ENCODE results near the gene CYP4F22.
"Not testable (repeated sequence)": the region's sequence is repeated elsewhere in the genome, so short reads cannot be mapped to it uniquely, and the experiment has no call there.

The CYP4F22 gene

DNA sequence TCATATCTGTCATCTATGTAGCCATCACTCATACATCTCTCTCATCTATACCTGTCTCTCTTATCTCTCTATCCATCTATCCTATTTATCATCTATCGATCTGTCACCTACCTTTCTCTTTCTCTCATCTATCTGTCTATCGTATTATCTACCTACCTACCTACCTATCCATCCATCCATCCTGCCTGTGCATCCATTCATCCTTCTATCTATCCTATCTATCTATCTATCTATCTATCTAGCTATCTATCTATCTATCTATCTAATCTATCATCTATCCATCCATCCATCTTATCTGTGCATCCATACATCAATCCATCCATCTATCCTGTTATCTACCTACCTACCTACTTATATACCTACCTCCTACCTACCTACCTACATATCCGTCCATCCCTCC, 62.1 kb downstream of the CYP4F22 start:
- no peak for DNase-seq (ENCODE audit: low read depth in 2 of 2)

DNA sequence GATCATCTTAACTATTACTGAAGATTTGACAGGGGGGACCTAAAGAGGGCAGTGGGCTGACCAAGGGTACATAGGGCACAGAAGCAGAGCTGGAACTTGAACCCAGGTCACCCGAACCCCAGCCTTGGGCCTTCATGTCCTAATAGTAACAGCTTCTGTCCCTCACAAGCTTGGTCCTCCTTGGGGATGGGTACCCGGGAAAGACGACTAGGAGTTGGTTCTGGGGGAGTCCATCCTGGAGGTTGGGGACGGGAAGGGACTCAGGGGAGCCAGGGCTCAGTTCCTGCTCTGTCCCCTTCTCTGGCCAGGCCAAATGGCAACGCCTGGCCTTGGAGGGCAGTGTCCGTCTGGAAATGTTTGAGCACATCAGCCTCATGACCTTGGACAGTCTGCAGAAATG, 67.1 kb downstream of the CYP4F22 start:
- DNase-seq (ENCODE audit: low read depth in 2 of 2), result no peak

DNA sequence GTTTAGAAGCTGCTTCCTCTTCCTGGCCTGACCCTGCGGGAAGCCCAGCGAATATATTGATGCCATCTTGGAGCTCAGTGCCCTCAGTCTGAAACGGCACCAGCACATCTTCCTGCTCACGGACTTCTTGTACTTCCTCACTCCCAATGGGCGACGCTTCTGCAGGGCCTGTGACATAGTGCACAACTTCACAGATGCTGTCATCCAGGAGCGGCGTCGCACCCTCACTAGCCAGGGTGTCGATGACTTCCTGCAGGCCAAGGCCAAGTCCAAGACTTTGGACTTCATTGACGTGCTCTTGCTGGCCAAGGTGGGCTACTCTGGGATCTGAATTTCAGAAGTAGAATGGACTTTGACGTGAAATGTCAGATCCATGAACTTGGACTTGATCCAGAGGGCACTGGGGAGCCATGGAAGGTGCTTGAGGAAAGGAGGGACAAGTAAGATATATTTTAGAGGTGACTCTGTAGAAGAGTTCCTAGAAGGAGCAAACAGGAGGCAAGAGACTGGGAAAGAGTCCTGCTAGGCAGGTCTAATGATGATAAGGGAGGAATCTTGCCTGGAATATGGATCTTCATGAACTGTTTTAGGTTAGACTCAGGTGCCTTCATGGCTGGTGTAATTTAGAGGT, 68.3 kb downstream of the CYP4F22 start:
- DNase-seq (ENCODE audit: low read depth in 2 of 2), result no peak

DNA sequence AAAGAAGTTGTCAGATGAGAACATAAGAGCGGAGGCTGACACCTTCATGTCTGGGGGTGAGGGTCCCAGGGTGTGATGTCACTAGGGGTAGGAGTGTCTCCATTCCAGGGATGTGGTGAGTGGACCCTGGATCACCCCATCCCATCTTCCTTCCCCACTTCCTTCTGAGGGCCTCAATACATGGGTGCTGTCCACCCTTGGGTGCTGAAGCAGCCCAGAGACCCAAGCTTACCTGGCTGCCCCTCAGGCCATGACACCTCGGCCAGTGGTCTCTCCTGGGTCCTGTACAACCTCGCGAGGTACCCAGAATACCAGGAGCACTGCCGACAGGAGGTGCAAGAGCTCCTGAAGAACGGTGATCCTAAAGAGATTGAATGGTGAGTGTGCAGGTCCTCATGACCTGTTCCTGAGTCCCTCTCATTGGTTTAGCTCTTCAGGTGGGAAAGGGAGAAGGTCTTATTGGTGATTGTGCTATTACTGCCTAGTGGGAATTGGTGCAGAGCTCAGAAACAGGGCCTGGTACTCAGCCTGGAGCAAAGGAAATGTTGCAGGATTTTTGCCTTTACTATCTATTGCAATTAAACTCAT, 69.0 kb downstream of the CYP4F22 start:
- DNase-seq (ENCODE audit: low read depth in 2 of 2), result no peak

DNA sequence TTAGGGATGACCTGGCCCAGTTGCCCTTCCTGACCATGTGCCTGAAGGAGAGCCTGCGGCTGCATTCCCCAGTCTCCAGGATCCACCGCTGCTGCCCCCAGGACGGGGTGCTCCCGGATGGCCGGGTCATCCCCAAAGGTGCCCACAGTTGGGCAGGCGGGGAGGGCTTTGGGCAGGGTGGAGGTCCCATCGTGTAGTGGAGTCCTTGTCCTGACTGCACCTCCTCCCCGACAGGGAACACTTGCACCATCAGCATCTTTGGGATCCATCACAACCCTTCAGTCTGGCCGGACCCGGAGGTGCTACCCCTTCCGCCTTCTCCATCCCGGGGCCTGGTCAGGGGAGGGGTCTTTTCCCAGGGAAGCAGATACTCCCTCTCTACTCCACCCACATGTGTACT, 75.0 kb downstream of the CYP4F22 start:
- DNase-seq (ENCODE audit: low read depth in 2 of 2), result no peak

DNA sequence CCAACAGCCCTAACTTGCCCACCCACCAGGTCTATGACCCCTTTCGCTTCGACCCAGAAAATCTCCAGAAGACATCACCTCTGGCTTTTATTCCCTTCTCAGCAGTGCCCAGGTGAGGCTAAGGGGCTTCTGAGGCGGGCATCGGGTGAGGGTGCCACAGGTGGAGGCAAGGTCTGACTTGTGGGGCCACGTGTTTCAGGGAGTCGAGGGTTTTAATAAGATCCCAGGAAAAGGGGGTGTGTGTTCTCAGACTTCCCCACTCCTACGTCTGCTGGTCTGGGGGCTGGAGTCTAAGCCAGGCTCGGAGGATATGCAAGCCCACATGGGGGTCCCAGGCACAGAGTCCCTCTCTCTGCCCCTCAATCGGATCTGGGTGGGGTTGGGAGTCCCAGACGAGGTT, 75.8 kb downstream of the CYP4F22 start:
- DNase-seq (ENCODE audit: low read depth in 2 of 2), result no peak

DNA sequence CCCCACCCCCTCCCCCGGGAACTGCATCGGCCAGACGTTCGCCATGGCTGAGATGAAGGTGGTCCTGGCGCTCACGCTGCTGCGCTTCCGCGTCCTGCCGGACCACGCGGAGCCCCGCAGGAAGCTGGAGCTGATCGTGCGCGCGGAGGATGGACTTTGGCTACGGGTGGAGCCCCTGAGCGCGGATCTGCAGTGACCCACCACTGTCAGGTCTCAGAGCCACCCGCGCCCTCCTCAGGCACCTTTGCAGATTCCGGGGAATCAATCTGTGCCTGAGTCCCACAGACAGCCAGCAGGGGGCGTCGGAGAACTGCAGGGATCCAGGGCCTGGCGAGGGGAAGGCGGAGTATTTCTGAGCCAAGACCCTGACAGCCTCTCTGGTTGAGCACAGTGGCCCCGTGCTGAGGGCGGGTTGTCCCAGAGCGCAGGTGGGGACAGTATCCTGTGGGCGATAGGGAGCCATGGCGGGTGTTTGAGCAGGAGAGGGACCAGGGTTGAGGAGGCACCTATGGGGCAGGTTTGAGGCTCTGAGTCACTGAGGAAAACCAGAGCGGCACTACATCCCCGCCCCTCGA, 76.3 kb downstream of the CYP4F22 start:
- peak; percentile 62 to 69 for DNase-seq (ENCODE audit: low read depth in 2 of 2)

DNA sequence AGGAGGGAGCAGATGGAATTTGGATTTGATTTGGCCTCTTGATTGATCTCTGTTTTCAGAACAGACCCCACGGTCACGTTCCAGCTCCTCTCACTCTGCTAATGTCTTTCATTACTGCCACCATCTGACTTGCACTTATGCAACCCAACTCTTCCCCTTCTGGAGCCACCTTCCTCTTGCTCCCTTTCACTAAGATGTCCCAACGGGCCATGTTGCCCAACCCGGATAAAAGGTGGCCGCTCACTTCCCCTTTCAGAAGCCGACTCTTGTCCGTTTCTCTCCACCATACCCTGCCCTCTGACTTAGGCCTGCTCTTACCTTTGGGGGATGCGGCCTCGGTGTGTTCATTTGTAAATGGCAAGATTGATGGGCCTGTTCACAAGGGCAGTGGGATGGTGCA, 79.3 kb downstream of the CYP4F22 start:
- no peak for DNase-seq (ENCODE audit: low read depth in 2 of 2)

DNA sequence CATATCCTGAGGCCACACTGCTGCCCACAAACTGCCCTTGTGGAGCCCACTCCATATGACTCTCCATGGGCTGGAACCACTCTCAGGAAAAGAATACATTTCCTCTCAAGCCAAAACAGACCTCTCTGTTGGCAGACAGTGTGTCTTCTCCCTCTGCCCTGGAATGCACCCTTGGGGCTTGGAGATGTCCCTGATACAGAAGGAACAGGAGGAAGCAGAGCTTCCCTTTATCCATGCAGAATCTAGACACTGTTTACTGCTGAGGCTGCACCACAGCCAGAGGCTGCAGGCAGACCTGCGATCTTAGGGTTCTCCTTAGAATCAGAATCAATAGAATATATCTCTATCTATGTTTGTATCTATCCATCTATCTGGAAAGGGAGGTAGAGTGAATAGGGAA, 79.9 kb downstream of the CYP4F22 start:
- no peak for DNase-seq (ENCODE audit: low read depth in 2 of 2)

DNA sequence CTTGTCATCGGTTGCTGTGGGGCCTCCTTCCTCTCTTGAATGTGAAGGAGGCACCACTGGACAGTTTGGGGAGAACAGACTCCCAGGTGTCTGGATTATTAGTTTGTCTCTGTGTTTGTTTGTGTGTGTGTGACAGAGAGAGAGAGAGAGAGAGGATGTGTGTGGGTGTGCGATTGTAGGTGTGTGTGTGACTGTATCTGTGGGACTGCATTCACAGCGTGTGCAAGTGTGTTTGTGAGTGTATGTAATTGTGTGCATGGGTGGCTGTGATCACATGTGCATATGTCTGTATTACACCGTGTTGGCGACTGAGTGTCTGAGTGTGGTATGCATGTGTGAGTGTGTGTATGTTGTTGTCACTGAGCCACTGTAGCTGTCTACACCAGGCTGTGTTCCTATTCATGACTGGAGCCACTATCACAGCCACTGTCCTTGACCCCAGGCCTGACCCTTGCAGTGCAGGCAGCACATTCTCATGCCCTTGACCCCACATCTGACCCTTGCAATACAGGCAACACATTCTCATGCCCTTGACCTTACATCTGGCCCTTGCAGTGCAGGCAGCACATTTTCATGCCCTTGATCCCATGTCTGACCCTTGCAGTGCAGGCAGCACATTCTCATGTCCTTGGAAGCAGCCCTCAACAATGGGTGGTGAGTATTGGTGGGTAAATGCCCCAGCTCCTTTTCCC, 81.6 kb downstream of the CYP4F22 start:
- DNase-seq (ENCODE audit: low read depth in 2 of 2), result no peak

DNA sequence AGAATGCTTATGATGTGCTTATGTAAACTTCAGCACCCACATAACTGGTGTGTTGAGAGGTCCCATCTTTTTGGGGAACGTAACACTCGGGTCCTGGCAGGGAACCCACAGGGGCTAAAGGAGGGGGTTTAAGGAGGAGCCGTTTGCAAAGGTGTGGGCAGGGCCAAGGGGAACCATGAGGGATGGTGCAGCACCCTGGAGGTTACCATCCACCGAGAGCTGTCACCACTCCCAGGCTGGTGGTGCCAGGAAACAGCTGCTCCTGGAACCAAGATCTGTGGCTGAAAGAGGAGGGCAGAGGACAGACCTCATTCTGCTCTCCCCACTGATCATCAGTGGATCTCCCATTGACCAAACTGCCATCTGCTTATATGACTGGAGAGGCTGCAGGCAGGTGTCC, 83.5 kb downstream of the CYP4F22 start:
- no peak for DNase-seq (ENCODE audit: low read depth in 2 of 2)

DNA sequence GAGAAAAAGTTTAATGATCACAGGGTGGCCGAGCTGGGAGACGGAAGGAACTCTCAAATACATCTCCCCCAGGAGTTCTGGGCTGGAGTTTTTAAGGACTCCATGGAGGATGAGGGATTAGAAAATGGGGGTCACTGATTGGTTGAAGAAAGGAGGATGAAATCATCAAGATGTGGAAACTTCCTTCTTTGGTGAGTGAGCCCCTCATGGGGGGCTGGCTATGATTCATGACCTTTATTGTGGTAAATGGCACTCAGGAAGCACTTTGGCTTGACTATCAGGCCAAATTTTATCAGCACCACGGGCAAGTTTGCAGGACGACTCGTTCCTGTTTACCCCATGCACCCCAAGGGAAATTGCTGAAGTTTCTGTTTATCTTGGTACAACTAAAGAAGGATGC, 84.2 kb downstream of the CYP4F22 start:
- DNase-seq (ENCODE audit: low read depth in 2 of 2), result not testable (repeated sequence)

DNA sequence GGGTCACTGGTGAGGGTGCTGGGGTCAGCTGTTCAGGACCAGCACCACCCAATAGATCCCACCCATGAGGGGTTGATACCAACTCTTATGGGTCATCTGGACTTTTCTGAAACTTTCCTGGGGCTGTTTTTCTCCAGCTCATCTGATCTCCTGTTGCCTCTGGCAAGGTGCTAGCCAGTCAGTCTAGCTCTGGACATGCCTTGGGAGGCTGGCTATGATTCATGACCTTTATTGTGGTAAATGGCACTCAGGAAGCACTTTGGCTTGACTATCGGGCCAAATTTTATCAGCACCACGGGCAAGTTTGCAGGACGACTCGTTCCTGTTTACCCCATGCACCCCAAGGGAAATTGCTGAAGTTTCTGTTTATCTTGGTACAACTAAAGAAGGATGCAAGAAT, 85.4 kb downstream of the CYP4F22 start:
- not testable (repeated sequence) for DNase-seq (ENCODE audit: low read depth in 2 of 2)

DNA sequence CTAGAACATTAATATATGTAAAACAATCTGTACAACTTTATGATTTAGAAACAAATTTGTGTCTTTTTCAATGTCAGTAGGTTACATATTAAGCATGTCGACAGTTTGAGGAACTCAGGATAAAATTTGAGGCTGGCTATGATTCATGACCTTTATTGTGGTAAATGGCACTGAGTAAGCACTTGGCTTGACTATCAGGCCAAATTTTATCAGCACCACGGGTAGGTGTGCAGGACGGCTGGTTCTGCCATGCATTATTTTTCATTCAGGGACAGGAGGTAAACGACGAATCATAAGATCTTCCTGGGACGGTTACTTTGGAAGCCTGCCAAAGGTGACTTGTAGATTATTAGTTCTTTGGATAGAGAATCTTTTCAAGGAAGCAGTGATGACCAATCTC, 86.7 kb downstream of the CYP4F22 start:
- no peak for DNase-seq (ENCODE audit: low read depth in 2 of 2)
